Glomerular visceral epithelial cell (primary cell): ENCODE results near the gene ME2.
"Not testable (repeated sequence)": the region's sequence is repeated elsewhere in the genome, so short reads cannot be mapped to it uniquely, and the experiment has no call there.

ENCODE experiments used
- DNase-seq: peaks from one replicate; pipeline ENCODE4 v3.0.0-alpha.2; 2016; ENCODE audit errors: extremely low spot score

Gene ME2

GRCh38 chr18:50924372-50924771, 45.5 kb downstream of the ME2 start:
- no peak for DNase-seq

DNA sequence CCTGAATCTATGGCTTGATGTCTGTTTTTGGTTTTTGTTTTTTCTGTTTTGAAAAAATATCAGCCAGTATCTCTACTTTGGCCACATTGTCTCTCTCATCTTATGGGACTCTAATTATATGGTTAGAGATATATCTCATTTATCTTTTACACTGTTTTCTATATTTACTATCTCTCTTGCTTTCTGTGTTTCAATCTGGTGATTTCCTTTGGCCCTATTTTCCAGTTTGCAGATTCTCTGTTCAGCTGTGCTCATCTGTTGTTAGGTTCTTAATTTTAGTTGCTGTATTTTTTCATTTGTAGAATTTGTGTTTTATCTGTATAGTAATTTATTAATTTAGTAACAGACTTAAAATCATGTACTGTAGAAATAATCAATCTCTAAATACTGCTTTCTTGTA, 47.6 kb downstream of the ME2 start:
- no peak for DNase-seq

DNA sequence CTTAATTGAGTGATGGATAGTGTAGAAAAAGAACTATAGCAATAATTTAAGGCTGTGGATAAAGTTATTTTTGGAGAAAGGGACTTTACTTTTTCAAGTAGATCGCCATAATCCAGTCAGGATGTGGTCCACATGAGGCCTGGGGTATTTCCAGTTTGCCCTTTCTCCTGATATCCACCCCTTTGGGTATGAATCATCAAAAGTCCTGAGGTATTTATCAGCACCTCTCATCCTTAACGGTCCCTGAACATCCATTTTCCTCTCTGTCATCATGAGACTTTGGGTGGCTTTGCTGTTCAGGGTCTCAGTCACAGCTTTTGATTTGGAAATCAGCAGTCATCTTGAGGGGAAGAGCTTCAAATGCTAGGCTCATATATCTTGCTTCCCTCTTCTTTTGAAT, 49.6 kb downstream of the ME2 start:
- peak; percentile 47 for DNase-seq

DNA sequence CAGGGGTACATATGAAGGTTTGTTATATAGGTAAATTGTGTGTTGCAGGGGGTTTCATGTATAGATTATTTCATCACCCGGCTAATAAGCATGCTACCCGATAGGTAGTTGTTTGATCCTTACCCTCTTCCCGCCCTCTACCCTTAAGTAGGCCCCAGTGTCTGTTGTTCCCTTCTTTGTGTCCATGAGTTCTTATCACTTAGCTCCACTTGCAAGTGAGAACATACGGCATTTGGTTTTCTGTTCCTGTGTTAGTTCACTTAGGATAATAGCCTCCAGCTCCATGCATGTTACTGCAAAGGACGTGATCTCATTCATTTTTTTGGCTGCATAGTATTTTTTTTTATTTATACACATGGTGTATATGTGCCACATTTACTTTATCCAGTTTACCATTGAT, 54.8 kb downstream of the ME2 start:
- no peak for DNase-seq

GRCh38 chr18:50934545-50935211, 55.8 kb downstream of the ME2 start:
- no peak for DNase-seq

GRCh38 chr18:50935493-50936191, 56.7 kb downstream of the ME2 start:
- DNase-seq: no peak

DNA sequence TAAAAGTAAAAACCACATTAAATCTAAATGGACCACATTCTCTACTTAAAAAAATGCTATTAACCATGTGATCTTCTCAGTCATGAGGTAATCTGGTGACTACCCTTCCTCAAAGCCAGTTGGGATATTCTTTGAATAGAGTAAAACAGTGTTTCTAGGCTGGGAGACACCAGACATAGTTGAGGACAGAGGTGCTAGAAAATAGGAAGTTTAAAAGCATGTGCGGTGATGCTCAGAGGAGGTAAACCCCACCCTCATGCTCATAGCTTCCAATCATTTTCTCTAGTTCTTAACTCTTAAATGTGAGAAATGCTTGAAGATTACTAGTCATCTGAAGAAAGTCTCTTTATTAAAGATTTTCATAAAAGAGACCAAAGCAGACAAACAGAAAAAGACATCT, 58.3 kb downstream of the ME2 start:
- DNase-seq: no peak

GRCh38 chr18:50938912-50939311, 60.0 kb downstream of the ME2 start:
- DNase-seq: no peak

GRCh38 chr18:50944245-50944932, 65.5 kb downstream of the ME2 start:
- no peak for DNase-seq

DNA sequence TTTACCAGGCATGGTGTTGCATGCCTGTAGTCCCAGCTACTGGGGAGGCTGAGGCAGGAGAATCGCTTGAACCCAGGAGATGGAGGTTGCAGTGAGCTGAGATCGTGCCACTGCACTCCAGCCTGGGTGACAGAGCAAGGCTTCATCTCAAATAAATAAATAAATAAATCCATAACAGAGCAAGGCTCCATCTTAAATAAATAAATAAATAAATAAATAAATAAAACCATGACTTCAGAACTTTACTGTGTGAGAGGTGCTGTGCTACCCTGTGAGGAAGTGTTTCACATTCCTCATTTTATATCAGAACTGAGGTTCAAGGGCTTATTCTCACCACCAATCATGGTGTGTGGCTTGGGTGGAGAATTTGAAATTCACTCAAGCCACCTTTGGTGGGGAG, 67.0 kb downstream of the ME2 start:
- DNase-seq: not testable (repeated sequence)

DNA sequence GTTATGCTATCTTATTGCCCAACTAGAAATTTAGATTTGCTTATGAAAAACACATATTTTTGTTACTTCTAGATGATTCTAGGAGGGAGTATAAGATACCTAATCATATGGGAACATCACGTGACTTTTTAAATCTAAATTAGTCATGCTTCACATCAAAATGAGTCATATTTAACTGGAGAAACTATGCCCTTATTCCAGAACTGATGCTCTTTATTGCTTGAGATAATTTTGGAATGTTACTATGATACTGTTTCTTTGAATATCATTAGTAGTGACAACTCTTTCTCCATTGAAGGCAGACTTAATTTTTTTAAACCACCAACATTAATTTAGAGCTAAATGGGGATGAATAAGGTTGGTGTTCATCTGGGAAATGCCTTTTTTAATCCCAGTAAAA, 69.0 kb downstream of the ME2 start:
- no peak for DNase-seq

DNA sequence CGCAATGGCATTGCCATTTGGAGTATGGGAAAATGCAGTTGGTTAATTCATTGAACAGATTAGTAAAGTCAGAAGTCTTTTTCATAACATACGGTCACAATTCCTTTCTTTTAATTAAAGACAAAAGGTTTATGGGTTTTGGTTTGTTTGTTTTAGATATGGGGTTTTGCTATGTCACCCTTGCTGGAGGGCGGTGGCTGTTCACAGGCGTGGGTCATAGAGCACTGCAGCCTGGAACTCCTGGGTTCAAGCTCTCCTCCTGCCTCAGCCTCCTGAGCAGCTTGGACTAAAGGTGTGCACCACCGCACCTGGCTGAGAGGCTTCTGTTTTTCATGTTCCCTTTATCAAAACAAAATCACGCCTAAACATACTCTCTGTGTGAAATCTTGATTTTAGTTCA, 70.3 kb downstream of the ME2 start:
- no peak for DNase-seq

DNA sequence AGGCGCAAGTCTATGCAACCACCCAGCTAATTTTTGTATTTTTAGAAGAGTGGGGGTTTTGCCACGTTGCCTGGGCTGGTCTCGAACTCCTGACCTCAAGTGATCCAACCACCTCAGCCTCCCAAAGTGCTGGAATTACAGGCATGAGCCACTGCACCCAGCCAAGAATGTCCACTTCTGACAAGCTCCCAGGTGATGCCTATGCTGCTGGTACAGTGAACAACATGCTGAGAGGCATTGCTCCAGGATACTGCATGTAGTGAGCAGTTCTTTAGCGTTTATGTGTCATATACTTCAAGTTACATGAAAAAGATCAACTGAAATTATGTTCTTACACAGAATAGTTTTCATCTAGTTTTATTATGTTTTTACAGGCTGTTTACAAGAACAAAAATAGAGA, 71.7 kb downstream of the ME2 start:
- DNase-seq: no peak

- no peak for DNase-seq
Measured at GRCh38 chr18:50953822-50954221, 74.9 kb downstream of the ME2 start.

- DNase-seq: no peak
Measured at GRCh38 chr18:50955253-50955652, 76.3 kb downstream of the ME2 start.

DNA sequence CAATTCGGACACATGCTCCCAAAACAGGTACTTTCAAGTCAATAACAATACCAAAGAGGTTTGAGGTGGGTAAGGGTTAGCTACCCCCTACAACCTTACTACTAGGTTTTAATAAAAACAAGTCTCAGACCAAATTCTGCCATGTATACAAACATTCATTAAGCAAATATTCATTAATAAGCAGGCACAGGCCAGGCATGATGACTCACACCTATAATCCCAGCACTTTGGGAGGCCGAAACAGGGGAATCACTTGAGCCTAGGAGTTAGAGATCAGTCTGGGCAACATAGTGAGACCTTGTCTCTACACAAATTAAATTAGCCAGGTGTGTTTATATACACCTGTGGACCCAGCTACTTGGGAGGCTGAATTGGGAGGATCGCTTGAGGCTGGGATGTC, 77.2 kb downstream of the ME2 start:
- no peak for DNase-seq

GRCh38 chr18:50961974-50962373, 83.1 kb downstream of the ME2 start:
- DNase-seq: no peak

- peak; percentile 85 for DNase-seq
Measured at GRCh38 chr18:50967714-50968661, 89.1 kb downstream of the ME2 start, which contains the start of gene ELAC1. Gene ELAC1 (plus strand): TSS chr18:50968040. CDS start chr18:50974405, 6,365 bp downstream.

DNA sequence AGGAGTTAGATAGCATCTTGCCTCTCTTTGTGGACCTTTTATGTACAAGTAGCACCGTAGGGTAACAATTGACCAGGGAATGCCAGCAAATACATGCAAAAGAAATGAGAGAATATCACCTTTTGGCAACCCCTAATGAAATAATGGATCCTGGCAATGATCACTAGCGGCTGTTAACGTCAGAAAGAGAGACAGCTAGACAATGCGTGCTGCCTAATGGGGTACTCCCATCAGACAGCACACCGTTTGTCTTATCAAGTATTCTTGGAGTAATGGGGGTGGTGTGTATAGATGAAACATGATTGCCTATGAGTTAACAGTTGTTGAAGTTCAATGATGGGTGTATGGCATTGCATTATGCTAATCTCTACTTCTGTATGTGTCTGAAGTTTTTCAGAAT, 90.5 kb downstream of the ME2 start:
- DNase-seq: no peak

DNA sequence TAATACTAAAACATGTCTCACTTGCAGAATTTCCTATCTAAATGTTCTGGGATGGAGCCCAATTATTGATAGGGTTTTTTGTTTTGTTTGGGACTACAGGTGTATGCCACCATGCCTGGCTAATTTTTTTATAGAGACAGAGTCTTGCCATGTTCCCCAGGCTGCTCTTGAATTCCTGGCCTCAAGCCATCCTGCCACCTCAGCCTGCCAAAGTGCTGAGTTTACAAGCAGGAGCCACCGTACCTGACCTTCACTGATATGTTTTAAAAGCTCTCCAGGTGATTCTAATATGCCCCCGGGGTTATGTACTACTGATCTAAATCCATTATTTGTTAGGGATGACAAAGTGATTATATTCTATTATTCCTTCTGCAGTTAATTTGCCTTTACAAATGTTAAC, 91.1 kb downstream of the ME2 start:
- DNase-seq: no peak

GRCh38 chr18:50972404-50972803, 93.5 kb downstream of the ME2 start:
- DNase-seq: not testable (repeated sequence)
